HK-2 (cell line): Measurements from ENCODE around the gene DLK2.
"Not testable (repeated sequence)": the region's sequence is repeated elsewhere in the genome, so short reads cannot be mapped to it uniquely, and the experiment has no call there.

Experiments
- DNase-seq: peaks from one replicate; pipeline ENCODE4 v3.0.0-alpha.2; 2018; ENCODE audit not compliant: unreplicated experiment

DLK2 gene

DNA sequence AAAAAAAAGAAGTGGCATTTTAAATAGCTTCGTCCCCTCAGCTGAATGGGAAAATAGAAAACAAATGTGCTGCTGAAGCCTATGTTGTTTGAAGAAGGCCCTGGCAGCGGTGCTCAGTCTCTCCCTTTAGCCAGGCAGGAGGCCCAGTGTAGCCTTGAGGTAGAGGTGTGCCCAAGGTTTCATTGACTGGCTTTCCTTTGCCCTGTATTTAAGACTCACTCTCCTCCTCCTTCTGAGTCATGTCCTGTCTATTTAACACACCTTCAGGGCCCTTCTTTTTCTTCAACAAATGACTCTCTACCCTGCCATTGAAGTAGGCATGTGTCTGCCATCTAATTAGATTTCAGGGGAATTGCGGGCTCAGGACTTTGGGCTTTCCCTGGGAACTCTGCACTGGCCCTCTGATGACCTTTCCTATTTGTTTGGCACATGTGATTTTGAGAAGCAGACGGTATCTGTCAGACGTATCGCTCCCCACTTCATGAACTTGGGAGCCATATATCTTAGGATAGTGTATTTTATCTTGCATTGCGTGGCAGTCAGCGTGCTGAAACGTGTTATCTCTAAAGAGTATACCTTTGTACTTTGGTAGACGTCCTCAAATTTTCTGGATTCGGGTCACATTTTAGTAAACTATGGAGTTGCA lies 26.4 kb upstream of the DLK2 start:
- DNase-seq: no peak

DNA sequence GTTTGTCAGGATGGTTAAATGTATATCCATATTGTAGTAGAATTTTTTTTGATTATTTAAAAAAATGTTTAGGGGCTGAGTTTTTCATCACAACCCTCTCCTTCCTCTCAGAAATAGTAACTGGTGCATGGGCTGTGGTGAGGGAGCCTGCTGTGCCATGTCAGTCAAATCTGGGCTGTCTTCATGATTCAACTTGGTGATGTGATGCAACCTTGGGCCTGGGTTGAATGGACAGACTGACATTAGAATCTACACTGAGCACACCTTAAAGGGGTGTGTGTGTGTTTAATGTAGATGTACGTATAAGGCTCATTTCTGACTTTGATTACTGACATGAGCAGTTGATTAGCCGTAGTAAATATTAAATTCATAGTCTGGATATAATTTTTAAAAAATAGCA lies 25.7 kb upstream of the DLK2 start:
- DNase-seq: no peak

DNA sequence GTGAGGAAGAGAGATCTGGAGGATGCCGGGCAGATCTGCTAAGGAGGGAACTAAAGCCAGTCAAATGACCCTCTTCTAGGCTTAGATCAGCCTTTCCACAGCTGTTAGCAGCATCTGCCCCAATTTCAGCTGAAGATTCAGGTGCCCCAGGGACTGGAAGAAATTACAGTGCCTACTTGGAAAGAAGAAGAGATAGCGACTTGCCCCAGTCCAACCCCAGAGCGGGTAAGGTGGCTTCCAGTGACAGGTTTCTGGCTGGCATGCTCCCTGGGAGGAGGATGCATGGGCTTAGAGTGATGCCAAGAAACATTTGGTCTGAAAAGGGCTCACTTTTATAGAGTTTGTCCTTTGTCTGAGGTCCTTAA lies 22.6 kb upstream of the DLK2 start:
- no peak for DNase-seq

DNA sequence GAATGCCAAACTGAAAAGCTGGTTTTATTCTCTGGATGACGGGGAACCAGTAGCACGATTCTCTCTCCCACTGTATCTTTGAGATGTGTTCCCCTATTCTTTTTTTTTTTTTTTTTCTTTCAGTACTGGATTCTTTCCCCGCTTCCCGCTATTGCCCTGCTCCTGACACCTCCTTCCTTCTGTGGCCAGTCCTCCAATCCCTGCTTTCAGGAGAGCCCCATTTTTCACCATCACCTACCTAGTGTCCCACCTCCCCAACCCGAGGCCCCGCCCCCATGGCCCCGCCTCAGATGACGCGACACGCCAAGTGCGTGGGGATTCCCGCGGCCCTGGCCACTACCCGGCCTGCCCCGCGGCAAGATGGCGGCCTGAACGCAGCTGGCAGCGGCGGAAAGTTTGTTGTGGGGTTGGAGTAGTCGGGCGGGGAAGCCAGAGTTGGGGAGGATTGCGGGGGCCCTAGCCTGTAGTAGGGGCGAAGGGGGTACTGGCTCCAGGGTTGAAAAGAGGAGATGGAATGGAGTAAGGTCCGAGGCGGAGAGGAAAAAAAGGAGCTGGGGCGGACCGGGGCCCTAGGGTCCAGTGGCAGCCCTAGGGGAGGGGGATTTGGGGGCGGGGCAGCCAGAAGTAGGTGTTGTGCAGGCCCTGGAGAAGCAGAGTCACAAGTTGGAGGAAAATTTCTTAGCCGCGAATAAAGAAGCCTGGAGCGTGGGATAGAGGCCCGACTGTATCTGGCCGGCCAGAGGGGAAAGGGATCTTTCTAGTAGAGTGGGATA lies 22.1 kb upstream of the DLK2 start, which contains the start of gene TJAP1:
TJAP1 (plus strand) TSS at position 336 of the 773 bp plus-strand sequence. CDS start 21,432 bp downstream, outside the sequence.
- DNase-seq: peak; percentile 92

DNA sequence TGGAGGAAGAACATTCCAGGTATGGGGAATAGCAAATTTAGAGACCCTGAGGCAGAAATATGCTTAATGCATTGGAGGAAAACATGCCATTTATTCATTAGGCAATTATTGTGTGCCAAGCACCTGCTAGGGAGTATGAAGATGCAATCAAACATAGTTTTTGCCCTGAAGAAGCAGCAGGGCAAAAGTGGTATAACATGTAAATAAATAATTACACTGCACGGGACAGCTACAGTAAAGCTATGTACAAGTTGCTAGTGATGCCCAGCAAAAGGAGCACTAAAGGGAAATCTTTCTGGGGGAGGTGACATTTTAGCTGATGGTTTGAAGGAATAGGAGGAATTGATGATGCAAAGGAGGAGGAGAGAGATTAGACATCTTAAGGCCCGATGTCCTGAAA lies 21.4 kb upstream of the DLK2 start:
- DNase-seq: no peak

DNA sequence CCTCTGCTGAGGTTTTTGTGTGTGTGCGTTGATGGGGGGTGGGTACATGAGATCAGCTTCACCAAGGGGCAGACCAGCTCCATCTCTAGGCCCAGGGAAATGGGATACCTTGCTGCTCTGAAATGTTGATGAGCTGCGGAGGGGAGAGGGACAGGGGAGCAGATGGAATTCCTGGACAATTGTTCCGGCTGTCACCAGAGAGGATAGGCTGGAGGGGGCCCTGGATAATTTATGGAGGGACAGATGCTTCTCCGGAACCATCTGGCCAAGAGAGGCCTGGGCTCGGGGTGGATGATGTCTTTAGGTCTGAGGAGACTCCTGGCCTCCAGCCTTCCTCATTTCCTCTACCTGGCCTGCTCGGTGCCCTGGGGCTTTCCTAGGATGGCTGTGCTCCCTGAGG lies 20.2 kb upstream of the DLK2 start:
- DNase-seq: no peak

DNA sequence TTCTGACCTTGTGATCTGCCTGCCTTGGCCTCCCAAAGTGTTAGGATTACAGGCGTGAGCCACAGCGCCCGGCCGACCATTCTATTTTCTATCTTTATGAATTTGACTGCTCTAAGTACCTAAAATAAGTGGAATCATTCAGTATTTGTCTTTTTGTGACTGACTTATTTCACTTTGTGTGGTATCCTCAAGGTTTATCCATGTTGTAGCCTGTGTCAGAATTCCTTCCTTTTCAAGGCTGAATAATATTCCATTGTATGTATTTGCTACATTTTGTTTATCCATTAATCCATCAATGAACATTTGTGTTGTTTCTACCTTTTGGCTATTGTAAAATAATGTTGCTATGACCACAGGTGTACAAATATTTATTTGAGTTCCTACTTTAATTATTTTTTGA lies 17.2 kb upstream of the DLK2 start:
- DNase-seq: no peak

DNA sequence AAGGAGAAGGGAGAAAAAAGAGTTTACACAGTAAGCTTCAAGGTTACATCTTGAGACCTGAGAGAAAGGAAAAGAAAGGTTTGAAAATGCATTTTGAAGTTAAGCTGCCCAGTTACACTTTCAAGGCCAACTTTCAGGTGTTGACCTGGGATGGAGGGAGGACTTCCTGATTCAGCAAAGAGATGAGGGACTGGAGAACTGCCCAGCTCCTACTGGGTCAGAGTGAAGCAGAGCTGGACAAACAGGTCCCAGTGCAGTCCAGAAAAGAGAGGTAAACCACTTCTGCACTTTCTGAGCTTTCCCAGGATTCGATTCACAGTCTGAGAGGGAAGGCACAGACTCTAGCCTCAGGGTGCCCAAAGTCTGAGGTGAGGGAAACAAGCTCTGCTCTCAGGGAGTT lies 16.1 kb upstream of the DLK2 start:
- DNase-seq: no peak

DNA sequence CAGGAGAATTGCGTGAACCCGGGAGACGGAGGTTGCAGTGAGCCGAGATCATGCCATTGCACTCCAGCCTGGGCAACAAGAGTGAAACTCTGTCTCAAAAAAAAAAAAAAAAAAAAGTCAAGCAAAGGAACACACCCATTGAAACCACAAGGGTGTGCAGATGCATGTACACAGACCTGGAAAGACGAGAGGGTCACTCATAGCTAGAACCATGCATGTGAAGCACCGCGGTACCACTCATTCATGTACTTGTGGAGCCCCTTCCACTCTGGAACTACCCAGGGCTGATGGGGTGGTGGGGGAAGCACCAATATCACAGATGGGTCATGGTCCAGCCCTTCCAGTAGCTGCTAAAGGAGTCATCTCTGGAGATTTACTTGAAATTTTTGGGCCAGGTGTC lies 14.6 kb upstream of the DLK2 start:
- no peak for DNase-seq

DNA sequence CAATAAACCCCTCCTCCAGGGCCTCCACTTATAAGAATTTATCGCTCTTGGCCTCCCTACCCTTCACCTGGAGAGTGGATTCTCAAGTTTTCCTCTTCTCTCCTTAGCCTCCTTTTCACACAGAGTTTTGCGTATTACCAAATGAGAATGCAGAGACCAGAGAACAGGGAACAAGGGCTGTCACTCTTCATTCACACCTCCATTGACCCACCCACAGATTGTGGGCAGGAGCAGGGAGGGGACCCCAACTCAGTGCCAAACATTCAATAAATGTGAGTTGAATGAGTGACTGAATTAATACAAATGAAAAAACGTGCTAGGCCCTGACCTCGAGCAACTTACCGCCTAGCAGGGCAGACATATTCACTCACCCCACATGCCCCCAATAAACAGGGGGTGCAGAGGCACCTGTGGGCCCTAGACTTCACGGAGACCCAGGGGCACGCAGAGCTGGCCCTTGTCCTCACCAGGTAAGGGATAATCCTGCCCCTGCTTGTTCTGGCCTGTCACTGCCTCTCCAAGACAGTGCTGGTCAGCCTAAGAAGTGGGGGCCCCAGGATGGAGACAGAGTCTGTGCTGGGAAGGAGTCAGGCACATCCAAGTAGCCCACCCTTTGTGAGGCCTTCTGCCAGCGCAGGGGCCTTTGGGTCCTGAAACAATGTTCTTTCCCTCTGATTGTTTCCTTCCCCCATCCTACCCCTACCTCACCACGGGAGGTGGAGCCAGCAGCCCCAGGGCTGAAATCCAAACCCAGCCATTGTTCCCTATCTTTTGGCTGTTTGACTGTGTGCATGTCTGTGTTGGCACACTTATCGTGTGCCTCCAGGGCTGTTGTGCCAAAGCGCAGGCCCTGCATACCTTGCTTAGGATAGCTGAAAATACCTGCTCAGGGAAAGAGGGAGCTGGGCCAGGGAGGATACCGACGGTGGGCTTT lies 13.7 kb upstream of the DLK2 start:
- DNase-seq: no peak

DNA sequence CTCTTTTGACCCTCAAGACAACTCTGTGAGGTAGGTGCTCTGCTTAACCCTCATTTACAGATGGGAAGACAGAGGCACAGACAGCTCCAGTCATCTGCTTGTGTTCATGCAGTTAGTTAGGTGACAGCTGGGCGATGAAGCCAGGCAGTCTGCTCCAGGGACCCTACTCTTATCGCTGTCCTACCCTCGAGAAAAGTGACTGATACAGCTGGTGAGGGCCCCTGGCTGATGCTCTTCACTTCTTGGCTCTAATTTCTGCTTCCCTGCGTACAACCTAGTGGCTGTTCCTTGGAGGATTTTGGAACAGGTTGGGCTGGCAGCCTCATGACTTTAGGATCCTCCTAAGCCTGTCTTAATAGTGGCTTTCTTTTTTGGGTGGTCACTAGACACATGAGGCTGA lies 12.9 kb upstream of the DLK2 start:
- no peak for DNase-seq

DNA sequence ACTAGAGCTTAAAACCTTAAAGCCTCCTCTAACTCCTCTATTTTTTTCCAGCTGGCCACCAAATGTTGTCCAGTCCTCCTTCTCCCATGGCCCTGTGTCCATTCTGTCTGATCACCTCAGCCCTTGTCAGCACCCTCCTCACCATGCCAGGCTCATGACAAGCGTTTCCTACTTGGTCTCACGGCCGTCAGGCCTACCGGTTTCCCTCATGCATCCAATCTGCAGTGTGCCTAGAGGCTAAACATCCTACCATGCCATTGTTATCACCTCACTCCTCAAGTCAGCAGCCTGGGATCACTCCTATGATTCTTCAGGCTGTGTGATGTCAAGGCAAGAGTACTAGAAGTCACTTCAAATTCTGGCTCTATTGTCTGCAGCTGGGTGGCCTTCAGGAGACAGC lies 12.4 kb upstream of the DLK2 start:
- no peak for DNase-seq

DNA sequence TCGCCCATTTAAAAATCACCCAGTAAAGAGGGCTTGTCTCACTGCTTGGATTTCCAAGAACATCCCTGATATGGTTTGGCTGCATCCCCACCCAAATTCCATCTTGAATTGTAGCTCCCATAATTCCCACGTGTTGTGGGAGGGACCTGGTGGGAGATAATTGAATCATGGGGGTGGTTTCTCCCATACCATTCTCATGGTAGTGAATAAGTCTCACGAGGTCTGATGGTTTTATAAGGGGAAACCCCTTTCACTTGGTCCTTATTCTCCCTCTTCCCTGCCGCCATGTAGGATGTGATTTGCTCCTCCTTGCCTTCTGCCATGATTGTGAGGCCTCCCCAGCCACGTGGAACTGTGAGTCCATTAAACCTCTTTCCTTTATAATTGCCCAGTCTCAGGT lies 11.9 kb upstream of the DLK2 start:
- DNase-seq: not testable (repeated sequence)

DNA sequence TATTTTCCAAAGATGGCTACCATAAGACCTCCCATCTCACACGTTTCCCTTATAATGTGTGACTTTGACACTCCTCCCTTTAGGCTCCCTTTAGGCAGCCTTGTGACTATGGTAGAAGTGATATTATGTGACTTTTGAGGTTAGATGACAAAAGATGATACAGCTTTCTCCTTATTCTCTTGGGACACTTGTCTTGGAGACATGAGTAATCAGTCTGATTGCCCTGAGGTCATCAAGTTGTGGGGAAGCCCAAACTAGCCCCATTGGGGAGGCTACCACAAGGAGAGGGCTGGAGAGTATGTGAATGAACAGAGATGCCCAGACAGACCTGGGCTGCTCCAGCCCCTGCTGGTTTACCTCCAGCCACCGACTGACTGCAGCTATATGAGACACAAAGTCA lies 10.6 kb upstream of the DLK2 start:
- no peak for DNase-seq

DNA sequence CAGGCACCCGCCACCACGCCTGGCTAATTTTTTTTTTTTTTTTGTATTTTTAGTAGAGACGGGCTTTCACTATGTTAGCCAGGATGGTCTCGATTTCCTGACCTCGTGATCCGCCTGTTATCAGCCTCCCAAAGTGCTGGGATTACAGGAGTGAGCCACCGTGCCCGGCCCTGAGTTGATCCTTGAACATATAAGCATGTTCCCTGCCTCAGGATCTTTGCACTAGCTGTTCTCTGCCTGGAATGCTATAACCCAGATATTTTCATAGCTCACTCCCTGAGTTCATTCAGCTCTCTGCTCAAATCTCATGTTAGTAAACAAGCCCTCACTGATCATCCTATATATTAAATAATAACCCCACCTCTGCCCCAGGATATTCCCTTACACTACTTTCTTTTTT lies 9.0 kb upstream of the DLK2 start:
- no peak for DNase-seq

DNA sequence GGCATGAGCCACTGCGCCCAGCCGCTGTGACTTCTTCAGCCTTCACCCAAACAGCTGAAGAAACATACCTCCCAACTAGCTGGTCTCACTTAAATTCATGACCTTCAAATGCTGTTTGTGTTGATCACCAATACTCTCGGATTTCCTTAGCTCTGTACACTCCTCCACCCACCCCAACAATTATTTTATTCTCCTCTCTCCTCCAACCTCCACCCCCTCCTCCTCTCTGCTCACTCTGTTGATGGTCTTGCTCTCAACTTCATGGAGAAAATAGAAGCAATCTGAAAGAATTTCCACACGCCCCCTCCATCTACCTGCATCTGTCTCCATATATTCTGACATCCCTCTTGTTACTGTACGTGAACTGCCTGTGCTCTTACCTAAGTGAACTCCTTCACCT lies 6.6 kb upstream of the DLK2 start:
- no peak for DNase-seq

DNA sequence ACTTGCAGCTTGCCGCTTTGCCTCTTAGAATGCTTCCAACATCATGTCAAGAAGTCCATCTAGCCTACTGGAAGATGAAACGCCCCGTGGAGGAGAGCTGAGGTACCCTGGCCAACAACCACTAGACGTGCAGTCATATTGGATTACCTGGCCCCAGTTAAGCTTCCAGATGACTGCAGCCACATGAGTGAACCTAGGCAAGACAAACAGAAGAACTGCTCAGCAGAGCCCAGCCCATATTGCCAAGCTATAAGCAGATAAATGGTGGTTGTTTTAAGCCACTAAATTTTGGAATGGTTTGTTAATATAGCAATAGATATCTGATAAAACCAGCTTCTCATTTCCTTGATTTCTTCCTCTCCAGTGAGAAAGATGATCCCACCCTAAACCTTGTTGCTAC lies 4.7 kb upstream of the DLK2 start:
- DNase-seq: no peak

DNA sequence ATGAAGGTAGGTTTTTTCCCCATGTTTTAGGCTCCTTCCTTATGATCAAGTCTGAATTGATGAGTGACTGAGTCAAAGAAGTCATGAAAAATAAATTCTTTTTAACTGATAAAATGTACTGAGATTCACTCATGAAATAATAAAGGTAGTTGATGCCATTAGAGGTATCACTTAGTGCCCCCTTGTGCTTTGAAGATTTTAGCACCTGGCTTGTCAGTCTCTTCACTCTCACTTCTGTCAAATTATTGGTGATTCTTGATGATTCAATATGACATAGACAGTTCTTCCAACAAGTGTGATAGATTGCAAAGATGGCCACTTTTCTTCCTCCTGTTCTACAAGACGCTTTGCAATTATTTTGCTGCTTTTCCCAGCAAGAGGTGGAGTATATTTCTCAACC lies 4.2 kb upstream of the DLK2 start:
- no peak for DNase-seq

DNA sequence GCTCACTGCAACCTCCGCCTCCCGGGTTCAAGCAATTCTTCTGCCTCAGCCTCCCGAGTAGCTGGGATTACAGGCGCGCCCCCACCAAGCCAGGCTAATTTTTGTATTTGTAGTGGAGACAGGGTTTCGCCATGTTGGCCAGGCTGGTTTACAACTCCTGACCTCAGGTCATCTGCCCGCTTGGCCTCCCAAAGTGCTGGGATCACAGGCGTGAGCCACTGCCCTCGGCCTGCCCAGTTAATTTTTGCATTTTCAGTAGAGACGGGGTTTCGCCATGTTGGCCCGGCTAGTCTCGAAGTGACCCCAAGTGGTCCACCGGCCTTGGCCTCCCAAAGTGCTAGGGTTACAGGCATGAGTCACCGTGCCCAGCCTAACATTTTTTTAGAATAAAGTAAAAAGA lies 2.8 kb upstream of the DLK2 start:
- DNase-seq: not testable (repeated sequence)

DNA sequence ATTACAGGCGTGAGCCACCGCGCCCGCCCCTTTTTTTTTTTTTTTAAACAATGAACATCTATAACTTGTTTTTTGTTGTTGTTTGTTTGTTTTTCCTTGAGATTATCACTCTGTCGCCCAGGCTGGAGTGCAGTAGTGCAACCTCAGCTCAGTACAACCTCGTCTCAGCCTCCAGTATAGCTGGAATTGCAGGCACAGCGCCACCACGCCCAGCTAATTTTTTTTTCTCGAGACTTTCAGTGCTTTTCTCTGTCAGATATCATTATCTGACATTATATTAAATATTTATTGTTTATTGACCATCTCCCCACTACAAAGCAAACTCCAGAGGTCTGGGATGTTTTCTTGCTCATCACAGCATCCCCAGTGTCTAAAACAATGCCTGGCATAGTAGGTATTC lies 2.3 kb upstream of the DLK2 start:
- no peak for DNase-seq

DNA sequence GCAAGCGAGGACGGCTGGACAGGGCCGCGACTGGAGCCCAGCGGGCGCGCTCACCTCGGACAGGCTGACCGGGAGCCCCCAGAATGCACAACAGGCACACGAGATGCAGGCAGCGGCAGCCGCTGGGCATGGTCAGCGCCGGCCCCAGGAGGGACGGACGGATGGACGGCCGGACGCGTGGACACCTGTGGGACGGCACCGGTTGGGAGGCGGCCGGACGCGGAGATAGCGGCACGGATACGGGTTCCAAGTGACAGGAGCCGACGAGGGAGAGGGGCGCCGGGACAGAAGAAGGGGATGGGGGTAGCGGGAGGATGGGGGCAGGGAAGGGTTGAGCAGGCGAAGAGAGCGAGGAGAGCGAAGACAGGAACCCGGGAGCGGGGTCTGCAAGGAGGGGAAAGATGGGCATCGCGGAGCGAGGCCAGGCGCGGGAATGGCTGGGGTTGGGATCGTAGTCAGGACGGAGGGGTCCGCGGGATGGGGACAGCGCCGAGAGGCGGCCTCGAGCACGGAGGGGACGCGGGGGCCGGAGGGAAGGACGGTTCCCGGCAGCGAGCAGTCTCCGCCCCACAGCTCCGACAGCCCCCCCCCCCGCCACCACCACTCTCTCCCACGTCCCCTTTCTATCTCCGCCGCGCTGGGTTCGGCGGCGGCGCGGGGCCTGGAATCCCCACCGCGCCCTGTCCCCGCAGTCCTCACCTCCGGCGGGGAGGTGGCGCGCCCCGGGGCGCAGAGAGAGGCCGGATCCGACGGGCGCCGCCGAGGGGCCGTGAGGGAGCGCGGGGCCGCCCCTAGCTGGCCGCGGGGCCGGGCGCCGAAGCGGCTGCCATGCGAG lies 435 bp downstream of the DLK2 start:
- DNase-seq: peak; percentile 83

DNA sequence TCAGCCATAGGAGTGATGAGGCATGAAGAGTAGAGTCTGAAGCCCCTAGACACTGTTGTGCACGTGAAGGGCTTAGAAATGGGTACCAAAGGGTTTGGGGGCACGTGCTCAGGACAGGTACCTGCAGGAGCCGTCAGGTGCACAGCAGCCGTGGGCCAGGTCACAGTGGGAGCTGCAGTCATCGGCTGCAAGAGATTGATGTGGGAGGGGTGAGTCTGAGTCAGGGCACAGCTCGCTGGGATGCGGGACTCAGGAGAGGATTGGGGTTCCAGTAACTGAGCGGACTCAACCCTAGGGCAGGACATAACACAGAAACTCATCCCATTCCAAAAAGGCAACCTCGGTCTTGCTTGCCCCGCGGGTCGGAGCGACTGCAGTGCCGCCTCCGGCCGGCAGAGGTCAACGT lies 1.1 kb downstream of the DLK2 start:
- no peak for DNase-seq
